Cardiac fibroblast (primary cell): ENCODE results near the gene NUTM2G.
"Not testable (repeated sequence)": the region's sequence is repeated elsewhere in the genome, so short reads cannot be mapped to it uniquely, and the experiment has no call there.

ENCODE experiments used
- DNase-seq, 2 donors: peaks; one replicate each; pipeline versions ENCODE4 v3.0.0 to v3.0.0-alpha.2; 2010; ENCODE audit warnings: low read depth in 2 of 2
- H3K4me3 ChIP-seq, 2 donors: replicated peaks in 1 of 2; 1 replicate in 1 of 2; 2 replicates in 1 of 2; pipeline ENCODE4 v1.5.1; 2011; ENCODE audit warnings: low read depth in 2 of 2, low read length in 2 of 2, mild to moderate bottlenecking in 2 of 2, moderate library complexity in 1 of 2

The NUTM2G gene

DNA sequence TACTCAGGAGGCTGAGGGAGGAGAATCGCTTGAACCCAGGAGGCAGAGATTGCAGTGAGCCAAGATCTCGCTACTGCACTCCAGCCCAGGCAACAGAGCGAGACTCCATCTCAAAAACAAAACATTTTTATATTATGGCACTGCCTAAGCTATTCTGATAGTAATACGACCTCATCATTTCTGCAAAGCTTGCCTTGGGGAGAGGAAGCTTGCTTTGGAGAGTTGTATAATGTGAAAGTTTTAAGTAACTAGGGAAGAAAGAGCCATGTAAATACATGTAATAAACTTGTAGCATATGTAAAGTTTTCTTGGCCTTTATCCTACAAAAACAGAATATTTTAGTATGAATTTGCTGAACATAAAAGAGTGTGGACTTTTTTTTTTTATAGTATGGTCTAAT, 7.8 kb upstream of the NUTM2G start:
- H3K4me3 ChIP-seq, DNase-seq: not testable (repeated sequence)

DNA sequence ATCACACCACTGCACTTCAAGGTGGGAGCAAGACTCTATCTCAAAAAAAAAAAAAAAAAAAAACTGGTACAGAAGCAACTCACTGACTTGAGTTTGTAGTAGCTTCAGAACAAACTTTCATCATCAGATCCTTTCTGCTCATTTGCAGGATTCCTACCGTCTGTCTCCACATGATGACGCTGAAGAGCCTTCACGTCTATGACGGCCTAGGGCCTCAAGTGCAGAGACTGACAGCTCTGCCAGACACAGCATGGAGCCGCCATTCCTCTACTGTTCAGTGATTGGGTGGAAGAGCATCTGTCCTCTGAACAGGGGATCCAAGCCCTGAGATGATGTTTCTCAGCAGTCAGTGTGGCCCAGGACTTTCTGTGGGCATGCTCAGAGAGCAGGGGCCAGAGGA, 3.1 kb upstream of the NUTM2G start:
- DNase-seq = not testable (repeated sequence)

DNA sequence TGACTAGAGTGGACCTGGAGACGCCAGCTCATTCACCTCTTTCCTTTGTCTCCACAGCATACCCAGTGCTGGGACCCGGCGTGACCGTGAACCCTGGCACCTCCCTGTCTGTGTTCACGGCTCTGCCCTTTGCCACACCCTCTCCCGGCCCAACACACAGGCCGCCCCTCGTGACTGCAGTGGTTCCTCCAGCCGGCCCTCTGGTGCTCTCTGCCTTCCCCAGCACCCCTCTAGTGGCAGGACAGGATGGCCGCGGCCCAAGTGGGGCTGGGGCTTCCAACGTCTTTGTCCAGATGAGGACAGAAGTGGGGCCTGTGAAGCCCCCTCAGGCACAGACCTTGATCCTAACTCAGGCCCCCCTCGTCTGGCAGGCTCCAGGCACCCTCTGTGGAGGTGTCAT, 3.0 kb downstream of the NUTM2G start:
- not testable (repeated sequence) for H3K4me3 ChIP-seq, DNase-seq

More for the DNA sequence above, 3.1 kb upstream of the NUTM2G start:
- H3K4me3 ChIP-seq = not testable (repeated sequence)

DNA sequence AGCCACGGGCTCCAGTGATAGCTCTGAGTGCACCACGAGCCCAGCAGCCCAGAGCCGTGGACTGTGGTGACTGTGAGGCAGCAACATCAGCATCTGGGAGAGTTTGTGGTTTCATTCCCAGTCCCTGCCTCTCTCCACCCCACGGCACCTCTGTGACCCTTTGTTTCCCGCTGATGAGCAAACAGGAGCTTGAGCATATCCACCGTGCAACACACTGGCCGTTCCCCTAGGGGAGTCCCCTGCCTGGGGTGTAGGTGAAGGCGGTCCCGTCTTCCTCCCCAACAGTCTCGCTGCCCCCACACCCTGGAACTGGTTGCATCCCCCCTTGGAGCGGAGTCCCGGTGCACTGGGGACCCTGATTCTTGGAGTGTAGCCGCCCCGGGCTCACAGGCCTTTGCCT, 5.5 kb downstream of the NUTM2G start:
- H3K4me3 ChIP-seq, DNase-seq: not testable (repeated sequence)

DNA sequence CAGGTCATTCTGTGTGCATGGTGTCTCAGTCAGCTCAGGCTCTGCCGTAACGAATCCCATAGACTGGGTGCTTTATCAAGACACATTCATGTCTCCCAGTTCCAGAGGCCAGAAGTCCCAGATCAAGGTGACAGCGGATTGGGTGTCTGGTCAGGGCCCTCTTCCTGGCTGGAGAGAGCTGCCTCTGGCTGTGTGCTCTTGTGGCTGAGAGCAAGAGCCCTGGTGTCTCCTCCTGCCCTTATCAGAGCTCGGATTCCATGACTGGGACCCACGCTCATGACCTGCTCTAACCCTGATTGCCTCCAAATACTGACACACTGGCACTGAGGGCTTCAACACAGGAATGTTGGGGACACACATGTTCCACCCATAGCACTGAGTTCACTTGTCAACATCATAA, 6.1 kb downstream of the NUTM2G start:
- not testable (repeated sequence) for H3K4me3 ChIP-seq, DNase-seq

DNA sequence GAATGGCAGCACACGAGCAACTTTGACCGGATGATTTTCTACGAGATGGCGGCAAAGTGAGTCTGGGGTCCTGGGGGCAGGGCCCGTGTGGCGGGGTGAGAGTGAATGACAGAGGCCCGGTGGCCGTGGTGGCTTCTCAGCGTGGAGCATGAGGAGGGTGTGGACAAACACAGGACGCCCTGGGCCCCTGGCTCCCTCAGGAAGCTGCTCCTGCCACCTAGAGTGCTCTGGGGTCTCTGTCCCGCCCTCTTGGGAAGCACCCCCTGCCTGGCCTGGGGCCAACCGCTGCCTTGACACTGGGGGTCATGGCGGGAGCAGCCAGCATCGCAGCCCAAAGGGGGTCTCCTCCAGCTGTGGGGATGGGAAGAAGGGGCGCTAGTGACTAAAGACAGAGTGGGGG, 6.8 kb downstream of the NUTM2G start:
- not testable (repeated sequence) for H3K4me3 ChIP-seq, DNase-seq

DNA sequence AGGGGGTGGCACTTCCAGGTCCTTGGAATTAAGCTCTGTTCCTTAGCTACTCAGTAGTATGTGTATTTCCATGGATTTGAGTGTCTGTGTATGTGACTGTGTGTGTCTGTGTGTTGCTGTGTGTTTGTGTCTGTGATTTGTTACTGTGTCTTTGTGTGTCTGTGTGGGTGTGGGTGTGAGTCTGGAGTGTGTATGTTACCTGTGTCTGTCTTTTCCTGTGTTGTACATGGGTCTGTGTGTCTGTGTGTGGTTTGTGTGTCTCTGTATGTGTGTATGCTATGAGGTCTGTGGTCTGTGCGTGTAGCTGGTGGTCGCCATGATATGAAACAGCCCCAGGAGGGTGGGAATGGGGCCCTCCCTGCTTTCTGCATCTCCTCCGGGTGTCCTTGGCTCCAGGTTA, 8.8 kb downstream of the NUTM2G start:
- DNase-seq, H3K4me3 ChIP-seq: not testable (repeated sequence)

DNA sequence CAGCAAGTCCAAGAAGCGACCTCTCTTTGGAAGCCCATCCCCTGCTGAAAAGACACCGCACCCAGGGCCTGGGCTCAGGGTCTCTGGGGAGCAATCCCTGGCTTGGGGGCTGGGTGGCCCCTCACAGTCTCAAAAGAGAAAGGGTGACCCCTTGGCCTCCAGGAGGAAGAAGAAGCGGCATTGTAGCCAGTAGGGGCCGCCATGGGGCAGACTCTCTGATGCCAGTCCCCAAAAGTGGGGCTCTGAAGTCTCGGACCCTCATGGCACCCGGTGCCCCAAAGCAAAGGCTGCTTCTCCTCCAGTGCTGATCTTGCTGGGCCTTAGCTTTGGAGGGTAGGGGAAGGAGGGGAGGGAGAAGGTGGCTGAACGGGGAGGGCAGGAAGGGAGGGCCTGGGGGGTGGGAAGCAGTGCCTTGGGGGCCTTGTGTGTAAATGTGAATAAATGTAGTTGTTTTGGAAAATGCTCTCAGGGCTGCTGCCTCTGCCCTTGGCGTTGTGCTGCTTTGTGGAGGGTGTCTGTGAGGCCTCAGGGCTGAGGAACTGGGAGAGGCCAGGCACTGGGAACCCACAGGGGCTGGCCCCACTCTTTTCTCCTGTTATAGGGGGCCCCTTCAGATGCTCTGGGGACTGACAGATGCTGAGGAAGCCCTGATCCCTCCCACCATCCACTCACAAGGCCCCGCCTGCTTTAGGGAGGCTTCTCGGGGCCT, 10.5 kb downstream of the NUTM2G start:
- not testable (repeated sequence) for H3K4me3 ChIP-seq, DNase-seq

DNA sequence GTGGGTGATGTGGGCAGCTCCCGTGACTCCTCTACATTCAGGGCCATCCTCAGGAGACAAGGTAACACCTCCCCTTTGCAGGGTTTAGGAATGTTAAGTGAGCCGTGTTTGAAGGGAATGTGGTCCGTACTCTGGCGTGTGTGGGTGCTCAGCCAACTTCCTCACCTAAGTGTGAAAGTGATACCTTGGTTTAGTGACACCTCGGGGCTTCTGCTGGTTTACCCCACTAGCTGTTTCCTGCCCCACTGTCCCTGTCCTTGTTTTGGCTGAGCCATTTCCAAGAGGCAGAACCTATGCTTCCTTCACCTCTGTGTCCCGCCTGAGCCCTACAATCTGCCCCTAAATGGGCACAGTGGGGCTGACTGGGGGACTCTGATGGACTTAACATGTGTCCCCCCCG, 12.3 kb downstream of the NUTM2G start:
- DNase-seq, H3K4me3 ChIP-seq: not testable (repeated sequence)

DNA sequence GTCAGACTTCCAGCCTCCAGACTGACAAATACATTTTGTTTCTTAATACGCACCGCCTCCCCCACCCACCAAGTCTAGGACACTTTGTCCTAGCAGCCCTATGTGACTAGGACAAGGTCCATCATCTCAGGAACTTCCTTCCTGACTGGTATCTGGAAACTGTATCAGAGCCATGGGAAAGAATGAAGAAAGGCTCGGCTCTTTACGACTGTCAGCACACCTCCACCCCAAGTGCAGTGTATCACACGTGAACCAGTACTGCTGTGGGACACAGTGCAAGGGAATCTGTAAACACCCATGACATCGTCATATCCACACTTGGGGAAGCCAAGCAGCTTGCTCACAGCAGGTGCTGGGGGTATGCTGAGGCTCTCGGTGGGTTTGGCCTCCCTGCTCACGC, 13.0 kb downstream of the NUTM2G start:
- DNase-seq, H3K4me3 ChIP-seq: not testable (repeated sequence)

DNA sequence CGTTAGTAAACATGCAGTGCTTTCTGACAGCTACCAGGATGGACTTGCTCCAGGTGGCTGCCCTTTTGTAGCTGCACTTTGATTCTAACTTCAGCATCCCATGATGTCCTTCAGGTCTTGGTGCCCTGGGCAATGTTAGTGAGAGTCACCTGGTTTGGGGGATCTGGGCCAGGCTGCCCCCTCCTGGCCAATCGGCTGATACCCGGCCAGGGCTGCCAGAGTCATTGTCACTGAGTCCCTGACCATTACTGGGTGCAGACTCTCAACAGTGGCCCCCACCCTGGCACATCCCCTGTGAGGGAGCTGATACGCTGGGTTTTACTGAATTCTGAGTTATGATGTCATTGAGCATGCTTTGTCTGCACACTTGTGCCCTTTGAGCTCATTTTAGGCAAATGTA, 13.5 kb downstream of the NUTM2G start:
- H3K4me3 ChIP-seq, DNase-seq: not testable (repeated sequence)

DNA sequence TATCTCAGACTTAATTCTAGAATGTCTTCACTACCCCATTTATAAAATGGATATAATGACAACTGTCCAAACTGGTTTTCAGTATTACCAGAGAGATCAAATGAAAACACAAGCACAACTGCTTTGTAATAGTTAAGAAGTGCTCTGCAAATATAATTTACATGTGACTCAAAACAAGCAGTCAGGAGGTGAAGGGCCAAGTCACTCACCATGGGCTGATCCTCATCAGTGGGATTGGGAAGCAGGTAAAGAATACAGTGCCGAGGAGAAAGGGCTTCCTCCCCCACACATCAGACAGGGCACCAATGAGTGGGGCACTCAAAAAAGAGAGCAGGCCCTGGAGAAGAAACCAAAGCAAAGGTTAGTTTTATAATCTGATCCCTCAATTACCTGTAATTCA, 20.7 kb downstream of the NUTM2G start:
- not testable (repeated sequence) for DNase-seq, H3K4me3 ChIP-seq

DNA sequence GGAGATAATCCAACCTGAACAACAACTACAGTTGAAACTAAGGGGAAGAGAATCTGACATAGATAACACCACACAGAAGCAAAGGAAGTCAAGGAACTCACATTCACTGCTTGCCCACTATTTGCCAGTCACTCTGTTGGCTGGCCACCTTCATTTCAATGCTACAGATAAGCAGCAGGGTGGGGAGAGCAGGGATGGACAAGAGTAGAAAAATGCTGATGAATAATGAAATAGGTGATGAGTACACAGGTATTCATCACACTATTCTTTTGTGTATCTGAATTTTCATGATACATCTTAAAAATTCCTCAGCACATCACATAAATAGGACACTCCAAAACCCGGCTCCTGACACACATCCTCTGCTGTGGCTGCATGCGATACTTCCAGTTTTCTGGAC, 21.9 kb downstream of the NUTM2G start:
- not testable (repeated sequence) for DNase-seq, H3K4me3 ChIP-seq

DNA sequence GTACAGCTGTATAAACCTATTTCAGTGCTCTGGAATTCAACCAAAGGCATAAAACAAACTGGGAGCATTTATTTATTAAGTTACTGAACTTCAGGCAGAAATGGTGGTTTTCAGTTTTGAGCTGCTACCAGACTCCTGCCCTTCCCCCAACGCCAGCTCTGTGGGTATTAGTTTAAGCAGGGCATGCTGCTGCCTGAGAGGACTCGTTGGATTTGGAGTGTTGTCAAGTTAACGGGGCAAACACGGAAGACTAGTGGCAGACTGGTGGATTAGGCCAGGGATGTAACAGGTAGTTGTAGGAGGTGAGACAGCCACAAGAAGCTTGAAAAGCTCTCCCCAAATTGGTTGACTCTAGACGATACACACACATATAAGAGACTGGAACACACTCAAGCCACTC, 38.9 kb downstream of the NUTM2G start:
- not testable (repeated sequence) for DNase-seq, H3K4me3 ChIP-seq

DNA sequence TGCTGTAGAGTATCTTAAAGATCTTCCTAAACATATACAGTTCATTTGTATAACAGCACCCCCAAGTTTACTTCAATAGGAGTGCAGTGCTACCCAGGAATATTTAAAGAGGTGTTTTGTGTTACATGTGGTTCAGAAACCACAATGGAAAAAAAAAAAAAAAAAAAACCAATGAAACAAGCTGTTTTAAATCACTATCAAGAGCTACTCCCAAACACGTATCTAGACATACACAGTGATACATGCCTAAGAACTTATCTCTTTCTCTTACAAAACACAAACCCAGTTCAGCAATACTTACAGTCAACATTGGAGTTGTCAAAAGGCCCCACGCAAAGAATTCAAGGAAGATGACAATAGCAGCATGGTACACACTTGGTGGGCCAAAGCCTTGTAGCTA, 43.9 kb downstream of the NUTM2G start:
- H3K4me3 ChIP-seq = not testable (repeated sequence)
- DNase-seq = peak in 1 of 2 donors; percentile 2

DNA sequence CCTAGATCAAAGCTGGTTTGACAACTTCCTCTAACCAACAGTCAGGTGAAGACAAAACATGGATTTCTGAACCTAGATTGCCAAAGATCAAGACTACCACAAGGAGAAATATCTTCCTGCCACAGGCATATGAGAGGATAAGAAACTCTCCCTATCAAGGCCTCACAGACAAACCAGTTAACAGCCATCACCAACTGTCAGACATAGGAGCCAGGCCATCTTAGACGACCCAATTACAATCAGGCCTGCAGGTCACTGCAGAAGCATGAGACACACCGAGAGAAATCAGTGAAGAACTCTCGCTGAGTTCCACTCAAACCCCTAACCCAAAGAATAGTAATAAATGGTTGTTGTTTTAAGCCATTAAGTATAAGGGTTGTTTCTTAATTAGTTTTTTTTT, 45.4 kb downstream of the NUTM2G start:
- not testable (repeated sequence) for DNase-seq, H3K4me3 ChIP-seq

DNA sequence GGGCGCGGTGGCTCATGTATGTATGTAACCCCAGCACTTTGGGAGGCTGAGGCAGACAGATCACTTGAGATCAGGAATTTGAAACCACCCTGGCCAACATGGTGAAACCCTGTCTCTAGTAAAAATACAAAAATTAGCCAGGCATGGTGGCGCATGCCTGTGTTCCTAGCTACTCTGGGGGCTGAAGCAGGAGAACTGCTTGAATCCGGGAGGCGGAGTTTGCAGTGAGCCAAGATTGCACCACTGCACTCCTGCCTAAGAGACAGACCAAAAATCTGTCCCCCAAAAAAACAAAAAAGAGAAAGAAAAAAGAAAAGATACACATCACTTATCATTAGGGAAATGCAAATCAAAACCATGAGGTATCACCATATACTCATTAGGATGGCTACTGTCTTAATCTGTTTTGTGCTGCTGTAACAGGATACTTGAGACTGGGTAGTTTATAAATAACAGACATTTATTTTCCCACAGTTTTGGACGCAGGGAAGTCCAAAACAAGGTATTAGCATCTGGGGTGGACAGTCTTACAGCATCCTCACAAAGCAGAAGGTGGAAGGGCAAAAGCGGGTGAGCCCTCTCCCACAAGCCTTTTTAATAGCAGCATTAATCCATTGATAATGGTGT, 55.0 kb downstream of the NUTM2G start:
- DNase-seq, H3K4me3 ChIP-seq: not testable (repeated sequence)

DNA sequence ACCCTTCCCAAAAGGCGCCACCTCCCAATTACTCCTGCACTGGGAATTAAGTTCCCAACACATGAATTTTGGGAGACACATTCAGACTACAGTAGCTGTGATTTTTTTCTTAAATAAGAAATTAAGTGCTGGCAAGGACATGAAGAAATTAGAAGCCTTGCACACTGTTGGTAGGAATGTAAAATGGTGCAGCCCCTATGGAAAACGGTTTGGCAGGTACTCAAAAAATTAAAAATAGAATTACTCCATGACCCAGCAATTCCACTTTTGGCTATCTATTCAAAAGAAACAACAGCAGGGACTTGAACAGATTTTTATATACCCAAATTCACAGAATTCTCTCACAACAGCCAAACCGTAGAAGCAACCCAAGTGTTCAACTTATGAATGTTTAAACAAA, 55.5 kb downstream of the NUTM2G start:
- not testable (repeated sequence) for H3K4me3 ChIP-seq, DNase-seq

DNA sequence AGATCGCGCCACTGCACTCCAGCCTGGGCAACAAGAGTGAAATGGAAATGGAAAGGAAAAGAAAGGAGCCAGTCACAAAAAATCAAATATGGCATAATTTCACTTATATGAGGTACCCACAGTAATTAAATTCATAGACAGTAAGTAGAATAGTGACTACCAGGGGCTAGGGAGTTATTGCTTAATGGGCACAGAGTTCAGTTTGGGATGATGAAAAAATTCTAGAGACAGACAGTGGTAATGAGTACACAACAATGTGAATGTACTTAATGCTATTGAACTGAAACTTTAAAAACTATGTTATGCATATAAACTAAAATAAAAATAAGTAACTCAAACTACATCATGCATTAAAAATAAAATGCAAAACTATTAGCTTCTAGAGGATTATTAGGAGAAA, 56.2 kb downstream of the NUTM2G start:
- H3K4me3 ChIP-seq = not testable (repeated sequence)

More for the DNA sequence above, 56.2 kb downstream of the NUTM2G start:
- not testable (repeated sequence) for DNase-seq
